Measurements from ENCODE around the gene SPATA17.
A peak's percentile ranks its signal among the peaks of the same experiment; 100 is the strongest.
"Not testable (repeated sequence)": the region's sequence is repeated elsewhere in the genome, so short reads cannot be mapped to it uniquely, and the experiment has no call there.

SPATA17 gene, protein sequence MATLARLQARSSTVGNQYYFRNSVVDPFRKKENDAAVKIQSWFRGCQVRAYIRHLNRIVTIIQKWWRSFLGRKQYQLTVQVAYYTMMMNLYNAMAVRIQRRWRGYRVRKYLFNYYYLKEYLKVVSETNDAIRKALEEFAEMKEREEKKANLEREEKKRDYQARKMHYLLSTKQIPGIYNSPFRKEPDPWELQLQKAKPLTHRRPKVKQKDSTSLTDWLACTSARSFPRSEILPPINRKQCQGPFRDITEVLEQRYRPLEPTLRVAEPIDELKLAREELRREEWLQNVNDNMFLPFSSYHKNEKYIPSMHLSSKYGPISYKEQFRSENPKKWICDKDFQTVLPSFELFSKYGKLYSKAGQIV

DNA sequence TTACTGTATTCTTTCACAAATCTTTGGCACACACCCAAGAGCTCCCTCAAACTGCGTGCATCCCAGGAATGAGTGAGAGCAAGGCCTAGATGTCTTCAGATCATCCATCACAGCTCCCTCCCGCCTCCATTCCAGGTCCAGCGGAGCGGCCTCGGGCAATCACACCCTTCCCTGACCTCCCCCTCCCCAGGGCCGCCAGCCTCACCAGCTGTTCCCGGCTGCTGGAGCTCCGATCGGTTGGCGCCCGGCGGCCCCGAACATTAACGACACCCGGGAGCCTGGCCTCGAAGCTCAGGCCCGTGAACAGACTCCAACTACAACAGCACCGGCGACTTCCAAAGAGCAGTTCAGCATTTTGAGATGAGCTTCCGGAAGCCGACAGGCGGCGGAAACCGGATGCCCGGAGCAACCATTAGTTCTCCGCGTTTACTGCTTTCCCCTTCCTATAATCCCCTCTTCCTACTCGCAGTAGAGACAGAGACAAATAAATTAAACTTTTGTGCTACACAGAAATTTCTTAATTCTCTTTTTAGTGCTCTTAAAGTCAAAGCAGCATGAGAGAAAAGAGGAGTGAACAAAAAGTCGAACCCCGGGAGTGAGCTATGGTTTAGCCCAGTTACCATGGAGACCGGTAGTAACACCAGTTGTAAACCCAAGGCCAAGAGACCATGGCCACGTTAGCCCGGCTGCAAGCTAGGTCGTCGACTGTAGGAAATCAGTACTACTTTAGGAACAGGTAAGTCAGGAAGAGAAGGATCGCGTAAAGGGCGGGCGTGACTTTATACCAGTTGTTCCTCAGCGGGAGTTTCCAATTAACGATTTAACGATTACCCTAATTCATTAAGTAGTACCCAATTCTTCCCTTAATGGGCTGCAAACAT is at the start of gene SPATA17, which contains the start of gene GPATCH2:
Gene SPATA17 (plus strand): TSS at position 634 of the 881 bp plus-strand sequence. CDS start 35 bp downstream, at position 669.
Gene GPATCH2 (minus strand): TSS at position 380 of the 881 bp plus-strand sequence. CDS start 119 bp downstream, at position 261.
- DNase-seq = peak; percentile 80 to 85

DNA sequence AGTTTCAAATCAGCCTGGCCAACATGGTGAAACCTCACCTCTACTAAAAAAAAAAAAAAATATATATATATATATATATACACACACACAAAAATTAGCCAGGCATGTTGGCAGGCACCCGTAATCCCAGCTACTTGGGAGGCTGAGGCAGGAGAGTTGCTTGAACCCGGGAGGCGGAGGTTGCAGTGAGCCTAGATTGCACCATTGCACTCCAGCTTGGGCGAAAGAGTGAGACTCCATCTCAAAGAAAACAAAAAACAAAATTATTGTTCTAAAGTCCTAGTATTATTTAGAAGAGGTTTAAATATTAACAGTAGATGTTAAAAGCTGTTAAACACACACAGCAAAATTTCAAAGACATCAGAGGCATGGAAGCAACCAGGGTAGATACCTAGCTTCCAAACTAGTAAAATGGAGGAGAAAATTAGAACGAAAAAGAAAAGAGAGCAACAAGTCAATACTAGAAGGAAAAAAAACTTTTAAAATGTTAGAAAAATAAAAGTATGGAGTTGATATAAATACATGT is 46.8 kb upstream of the SPATA17 start:
- DNase-seq = not testable (repeated sequence)

DNA sequence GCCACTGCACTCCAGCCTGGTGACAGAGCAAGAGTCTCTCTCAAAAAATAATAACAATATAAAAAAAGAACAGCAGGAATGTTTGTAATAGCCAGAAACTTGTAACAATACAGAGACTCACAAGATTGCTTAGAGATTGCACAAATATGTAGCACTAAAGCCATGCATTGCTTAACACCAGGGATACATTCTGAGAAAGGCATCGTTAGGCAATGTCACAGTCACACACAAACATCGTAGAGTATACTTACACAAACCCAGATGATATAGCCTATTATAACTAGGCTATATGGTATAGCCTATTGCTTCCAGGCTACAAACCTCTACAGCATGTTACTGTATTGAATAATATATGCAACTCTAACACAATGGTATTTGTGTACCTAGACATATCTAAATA is 45.6 kb upstream of the SPATA17 start:
- no peak for DNase-seq

DNA sequence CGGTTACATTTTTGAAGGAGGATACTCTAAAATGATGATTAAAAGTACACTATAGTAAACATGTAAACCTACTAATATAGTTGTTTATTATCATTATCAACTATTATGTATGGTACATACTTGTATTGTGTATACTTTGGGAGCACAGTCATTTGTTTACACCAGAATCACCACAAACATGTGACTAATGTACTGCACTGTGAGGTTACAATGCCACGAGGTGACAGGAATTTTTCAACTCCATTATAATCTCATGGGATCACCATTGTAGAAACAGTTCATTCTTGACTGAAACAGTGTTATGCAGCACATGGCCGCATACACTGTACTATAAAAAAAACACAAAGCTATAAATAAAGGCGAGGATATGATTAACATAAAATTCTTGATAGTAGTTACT is 44.6 kb upstream of the SPATA17 start:
- DNase-seq = no peak

DNA sequence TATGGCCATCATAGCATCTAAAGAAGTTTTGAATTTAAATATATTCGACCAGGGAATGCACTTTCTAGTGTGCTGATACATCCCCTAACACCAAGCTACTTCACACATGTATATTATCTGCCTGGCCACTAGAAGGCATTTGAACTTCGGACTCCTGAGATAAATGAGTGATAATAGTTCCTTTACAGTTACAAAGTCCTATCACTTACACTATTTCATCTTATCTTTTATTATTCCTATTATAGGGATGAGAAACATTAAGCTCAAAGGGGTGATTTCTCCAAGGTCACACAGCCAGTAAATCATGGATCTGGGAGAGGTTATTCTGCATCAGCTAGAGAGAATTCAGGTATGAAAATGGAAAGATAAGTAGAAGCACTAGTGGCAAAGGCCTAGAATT is 40.5 kb upstream of the SPATA17 start:
- no peak for DNase-seq

DNA sequence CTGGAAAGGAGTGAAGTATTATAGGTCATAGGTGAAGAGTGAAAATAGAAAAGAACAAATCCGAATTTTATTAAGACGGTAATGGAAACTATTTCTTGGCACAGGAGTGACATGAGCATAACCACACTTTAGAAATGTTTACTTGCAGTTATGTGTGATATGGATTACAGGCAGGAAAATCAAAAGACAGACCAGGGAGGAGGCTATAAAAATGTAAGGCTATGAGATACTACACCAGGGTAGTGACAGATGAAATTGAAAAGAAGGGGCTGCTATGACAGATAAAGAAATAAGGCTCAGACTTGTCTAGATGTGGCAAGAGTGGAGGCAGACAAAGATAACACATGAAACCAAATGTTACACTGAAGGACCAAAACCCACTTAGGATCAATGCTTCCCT is 32.0 kb upstream of the SPATA17 start:
- DNase-seq = no peak

DNA sequence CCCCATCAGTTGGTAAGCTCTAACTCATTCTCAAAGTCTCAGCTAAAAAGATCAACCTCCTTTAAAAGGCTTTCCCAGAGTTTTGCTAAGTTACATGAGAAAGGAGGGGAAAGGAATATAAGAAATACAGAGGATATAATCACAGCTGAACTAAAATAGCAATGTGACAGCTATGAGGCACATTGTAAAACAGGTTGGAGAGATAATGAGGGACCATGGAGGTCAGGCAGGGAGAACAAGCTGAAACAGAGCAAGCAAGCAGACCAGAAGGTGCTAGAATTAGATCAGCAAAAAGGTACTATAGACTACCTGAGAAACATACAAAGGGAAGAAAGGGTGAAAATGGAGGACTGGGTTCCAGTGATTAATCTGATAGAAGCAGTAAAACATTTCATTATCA is 28.8 kb upstream of the SPATA17 start:
- DNase-seq = no peak

DNA sequence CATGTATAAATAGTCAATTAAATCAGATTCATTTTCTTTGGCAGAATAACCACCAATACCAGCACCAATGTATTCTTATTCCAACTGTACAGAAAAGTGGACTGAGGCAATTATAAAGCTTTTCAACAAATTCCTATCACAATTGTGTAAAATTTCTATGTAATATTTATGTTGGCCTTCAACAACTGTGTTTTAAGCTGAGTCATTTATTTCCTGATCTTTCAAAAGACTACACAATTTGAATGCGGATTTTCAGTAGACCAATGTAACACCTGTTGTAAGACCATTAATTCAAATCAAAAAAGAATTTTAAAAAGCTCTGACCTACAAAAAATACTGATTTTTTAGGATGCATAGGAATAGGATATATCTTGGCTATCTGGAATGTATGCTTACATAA is 25.8 kb upstream of the SPATA17 start:
- DNase-seq = no peak

DNA sequence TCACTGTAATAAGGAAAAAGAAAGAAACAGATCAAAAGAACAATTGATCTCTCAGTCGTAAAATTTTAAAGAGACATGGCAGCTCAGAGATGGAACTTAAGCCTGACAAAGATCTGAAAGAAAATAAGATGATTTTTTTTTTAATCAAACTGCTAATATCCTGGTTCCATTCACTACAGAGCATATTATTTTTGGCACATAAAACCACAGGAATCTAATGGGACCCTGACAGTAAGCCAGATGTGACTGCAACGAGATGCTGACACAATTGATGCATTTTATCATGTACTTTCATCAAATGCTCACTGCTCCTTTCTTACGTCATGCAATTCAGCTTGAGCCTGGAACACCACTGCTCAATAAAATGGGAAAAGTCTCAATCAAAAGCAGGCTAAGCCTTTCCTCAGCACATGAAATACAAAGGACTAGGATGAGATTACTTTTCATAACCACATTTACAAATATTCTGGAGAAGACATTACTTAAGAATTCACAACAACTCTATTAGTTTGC is 16.9 kb upstream of the SPATA17 start:
- no peak for DNase-seq

DNA sequence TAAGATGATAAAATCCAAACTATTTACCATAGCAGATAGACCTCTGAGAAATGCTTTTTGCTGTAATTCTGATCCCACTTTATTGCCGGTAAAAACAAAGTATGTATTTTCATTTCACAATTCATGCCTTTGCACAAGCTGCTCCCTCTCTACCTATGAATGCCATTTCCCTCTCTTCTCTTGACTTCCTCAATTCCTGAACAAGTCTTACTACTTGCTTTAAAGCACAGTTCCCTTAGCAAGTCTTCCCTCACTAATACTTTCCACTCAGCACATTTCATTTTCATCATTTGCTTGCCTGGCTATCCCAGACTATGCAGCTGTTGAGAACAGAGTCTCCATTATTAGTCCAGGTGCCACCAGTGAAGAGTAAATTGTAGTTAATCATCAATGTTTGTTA is 14.0 kb upstream of the SPATA17 start:
- DNase-seq = peak in 1 of 2 experiments; percentile 9

DNA sequence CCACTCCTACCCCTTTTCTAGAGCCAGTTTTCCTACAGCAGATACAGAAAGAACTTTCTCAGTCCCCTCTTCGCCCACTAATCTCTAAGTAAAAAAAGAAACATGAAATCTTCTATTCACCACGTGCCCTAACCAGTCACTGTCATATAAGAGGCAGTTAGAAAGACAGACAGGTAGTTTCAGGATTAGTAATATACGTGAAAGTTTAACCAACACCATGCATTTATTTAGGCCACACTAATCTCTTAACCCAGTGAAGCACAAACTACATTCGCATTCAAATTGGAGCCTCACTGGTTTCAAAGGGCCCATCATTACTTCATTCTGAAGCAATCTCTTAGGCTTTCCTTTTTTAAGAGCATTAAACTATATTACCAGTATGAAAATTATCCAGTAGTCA is 10.3 kb upstream of the SPATA17 start:
- no peak for DNase-seq

DNA sequence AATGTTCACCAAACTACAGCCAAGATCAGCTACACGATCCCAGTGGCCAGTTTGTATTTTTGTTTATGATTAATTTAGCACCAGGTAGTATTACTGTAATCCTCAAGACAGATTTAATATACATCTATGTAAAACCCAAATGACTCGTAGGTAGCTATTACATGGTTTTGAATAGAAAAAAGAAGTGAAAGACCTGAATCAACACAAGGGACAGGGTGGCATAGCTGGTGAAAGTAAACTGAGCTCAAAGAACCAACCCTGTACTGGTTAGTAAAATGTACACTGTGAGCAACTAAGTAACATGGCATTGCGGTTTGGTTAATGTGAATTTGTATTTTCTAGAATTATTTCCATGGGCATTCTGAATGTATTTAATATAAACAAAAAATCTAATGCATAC is 9.1 kb upstream of the SPATA17 start:
- DNase-seq = no peak

DNA sequence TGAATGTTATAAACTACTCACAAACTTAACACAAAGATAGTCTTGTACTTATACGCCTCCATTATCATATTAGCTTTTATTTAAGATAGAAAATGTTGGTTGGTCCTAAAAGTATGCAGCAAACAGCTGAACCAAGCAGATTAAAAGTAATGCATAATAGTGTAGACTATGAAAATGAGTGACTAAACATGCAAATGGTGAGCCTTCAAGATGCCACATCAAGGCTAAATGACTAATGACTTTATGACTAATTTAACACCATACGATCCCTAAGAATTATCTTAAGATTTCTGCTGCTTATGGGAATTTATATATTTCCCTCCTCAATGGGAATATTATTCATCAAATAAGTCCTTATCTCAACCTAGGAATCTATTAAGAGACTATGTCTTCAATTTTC is 4.8 kb upstream of the SPATA17 start:
- DNase-seq = no peak

DNA sequence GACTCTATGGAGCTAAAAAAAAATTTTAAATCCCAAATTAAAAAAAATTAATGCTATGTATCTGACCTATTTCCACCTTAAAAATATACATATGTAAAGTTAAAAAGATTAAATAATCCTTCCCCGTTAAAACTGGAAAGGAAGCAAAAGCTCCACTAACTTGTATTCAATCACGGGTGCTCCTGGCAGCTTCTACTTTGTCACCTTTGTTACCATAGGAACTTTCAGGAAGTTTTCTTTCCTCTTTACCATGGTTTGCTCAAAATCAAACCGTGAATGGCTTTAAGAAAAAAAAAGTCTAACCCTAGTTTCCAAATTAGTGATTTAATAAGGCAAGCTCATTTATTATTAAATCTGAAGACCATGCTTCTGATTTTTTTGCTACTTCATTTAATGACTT is 3.7 kb upstream of the SPATA17 start:
- DNase-seq = no peak

DNA sequence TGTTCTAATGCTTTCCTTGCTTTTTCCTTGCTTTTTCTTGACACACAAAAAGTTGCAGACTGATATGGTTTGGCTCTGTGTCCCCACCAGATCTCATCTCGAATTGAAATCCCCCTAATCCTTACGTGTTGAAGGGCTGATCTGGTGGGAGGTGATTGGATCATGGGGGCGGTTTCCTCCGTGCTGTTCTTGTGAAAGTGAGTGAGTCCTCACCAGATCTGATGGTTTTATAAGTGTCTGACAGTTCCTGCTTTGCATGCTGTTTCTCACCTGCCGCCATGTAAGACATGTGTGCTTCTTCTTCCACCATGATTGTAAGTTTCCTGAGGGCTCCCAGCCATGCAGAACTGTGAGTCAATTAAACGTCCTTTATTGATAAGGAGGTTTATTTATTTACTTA is 11.3 kb downstream of the SPATA17 start:
- no peak for DNase-seq

DNA sequence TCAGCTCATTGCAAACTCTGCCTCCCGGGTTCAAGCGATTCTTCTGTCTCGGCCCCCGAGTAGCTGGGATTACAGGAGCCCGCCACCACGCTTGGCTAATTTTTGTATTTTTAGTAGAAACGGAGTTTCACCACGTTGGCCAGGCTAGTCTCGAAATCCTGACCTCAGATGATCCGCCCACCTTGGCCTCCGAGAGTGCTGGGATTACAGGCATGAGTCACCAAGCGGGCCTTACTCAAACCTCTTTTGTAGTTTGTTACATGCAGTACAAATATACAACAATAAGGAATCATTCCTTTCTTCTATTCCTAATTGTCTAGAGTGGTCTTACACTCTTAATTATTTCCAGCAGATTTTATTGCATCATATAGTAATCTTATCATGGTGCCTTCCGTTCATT is 16.6 kb downstream of the SPATA17 start:
- DNase-seq = no peak

DNA sequence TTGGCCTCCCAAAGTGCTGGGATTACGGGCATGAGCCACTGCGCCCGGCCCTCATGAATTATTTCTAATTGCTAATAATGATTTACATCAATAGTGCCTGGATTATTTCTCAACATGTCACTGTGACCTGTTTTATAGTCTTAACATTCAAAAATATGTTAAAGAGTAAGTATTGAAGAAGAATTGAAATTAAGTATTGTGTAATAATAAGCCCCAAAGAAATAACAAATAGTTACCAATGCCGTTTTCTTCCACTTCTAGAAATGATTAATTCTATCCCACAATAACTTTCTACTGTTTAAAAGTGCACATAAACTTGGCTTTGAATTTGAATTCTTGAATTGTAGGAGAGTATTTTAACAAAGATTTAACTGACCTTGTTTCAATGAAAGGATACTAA is 19.5 kb downstream of the SPATA17 start:
- no peak for DNase-seq

DNA sequence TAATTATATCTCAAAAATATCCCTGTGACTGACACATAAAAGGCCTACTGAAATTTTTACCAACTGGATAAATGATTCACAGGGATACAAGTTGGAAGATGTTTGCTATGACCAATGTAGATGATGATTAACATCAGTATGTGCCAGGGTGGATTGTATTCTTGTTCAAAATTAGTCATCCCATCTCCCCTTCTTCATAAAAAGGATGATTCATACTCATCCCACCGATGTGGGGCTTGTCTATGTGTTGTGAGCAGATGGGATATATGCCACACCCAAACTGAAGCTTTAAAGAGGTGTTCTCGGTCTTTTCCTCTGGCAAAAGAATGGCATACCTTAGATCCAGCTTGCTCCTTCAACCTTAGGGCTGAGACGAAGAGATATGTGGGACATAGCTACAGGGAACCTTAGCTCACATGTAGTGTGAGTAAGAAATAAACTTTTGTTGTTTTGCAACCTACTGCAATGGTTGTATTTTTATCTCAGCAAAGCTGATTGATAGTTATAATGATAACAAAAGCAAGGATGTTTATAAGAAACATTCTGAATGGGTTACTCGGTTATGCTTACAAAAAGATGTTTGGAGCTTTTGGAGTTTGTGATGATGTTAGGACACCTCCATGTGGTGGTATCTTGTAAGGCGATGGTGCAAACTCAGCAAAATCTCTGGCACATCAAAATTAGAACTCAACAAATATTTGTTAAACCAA is 29.4 kb downstream of the SPATA17 start:
- no peak for DNase-seq

DNA sequence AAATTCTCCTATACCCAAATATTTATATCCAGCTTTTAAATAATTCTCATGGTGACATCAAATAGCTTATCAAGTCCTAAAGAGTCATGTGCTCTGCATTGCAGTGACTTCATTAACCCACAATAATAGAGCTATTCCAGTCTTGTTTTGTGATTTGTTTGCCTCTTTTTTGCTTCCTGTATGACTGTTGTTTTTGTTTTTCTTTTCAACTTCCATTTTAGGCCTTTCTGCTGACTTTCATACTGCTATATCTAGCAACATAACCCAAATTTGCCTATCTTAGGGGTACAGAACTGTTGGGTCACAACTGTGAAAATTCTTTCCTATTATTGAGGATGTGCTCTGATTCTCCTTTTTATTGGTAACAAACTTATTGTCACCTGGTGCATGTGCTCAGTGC is 30.3 kb downstream of the SPATA17 start:
- no peak for DNase-seq

DNA sequence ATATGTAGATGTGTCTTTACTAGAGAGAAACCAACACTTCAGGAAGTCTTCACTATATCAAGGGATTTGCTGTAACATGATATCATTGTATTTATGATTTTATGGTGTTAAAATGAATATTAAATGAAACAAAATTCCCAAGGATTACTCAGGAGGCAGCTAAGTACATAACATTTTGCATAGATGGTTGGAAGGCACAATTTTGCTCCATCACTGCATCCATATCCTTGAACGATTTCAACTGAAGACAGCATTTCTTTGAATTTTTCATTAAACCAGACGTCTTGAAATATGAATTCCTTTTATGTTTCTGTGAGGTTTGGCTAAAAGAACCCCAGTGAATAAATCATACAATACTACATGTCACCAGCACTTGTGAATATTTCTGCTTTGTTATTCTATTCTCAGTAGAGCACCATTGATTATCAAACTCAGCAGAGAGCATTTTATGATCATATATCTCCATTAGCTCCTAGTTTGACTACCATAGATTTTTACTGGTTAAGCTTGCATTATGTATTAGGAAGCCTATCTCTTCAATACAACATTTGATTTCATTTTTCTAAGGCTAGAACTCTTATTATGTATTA is 37.3 kb downstream of the SPATA17 start:
- DNase-seq = no peak

DNA sequence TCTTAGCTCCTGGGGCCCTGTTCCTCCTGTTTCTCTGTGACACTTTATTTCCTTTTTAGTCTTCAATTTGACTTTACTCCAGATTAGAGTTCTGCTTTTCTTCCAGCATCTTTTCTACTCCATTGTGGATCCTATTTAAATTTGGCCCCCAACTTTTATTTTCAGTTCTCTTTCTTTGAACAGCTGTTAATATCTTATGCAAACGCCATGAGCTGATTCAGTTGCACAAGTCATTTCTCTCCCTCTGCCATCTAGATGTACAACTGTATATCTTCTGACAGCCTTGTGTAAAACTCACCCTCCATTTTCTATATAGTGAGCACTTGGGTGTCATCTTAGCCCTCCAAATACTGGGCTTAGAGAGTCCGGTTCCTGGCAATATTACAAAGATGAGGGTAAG is 42.2 kb downstream of the SPATA17 start:
- DNase-seq = no peak

DNA sequence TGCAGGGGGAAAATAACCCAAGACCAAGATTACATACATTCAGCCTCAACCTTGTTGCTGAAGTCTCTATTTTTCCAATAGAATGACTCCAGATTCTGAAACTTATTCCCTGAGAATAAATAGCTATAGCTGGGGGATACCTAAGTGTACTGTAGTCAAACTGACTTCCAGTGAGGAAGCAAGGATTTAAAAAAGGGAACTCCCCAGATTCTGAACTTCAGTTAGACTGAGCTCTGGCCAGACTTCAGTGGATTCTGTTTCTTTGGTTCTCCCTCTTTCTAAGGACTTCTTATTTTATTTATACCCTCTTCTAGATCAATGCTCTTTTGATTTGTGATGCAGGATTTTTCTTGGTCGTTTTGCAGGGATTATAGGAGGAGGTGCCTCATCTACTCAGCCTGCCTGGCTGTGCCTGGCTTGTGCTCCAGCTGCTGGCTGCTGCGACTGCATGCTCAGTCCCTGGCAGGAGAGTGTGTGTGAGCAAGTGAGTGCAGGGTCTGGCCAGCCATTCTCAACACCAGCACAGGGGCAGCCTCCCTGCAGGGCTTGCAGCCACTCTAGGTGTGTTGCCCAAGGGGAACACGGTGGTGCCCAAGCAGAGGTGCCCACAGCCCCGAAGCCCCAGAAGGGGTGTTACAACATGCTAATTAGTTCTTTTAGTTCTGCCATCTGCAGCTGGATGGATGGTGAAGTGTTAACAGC is 43.0 kb downstream of the SPATA17 start:
- DNase-seq = no peak
